DND-41 (cell line): Measurements from ENCODE around the gene P2RY2.
A peak's percentile ranks its signal among the peaks of the same experiment; 100 is the strongest.

Experiments
- ATAC-seq: fragments of 200-7000 bp; cut with Tn5 transposase; 3 replicates; pipeline ENCODE4 v1.9.1; 2021; ENCODE audit warnings: low read depth; ENCODE audit not compliant: insufficient read depth
- DNase-seq: peaks from one replicate; pipeline ENCODE4 v3.0.0-alpha.2; 2020
- H2AFZ ChIP-seq: 2 replicates; pipeline ENCODE4 v1.6.0; 2012; ENCODE audit warnings: low read depth, low read length
- H3K27ac ChIP-seq: 2 replicates; pipeline ENCODE4 v1.5.1; 2012; ENCODE audit warnings: low read length, inconsistent platforms
- H3K27me3 ChIP-seq: fragments of 200-600 bp; sonication (generic); 2 replicates; pipeline ENCODE4 v1.6.0; 2012; ENCODE audit warnings: low read length, mild to moderate bottlenecking, inconsistent platforms; ENCODE audit not compliant: insufficient read depth, poor library complexity
- H3K36me3 ChIP-seq: 2 replicates; pipeline ENCODE4 v1.5.1; 2012; ENCODE audit warnings: low read length, inconsistent platforms; ENCODE audit not compliant: insufficient read depth
- H3K4me1 ChIP-seq: 2 replicates; pipeline ENCODE4 v1.5.1; 2012; ENCODE audit warnings: mild to moderate bottlenecking, low read length; ENCODE audit not compliant: insufficient read depth
- H3K4me2 ChIP-seq: 2 replicates; pipeline ENCODE4 v1.6.0; 2012; ENCODE audit warnings: mild to moderate bottlenecking, moderate library complexity, low read length, inconsistent platforms; ENCODE audit not compliant: insufficient read depth
- H3K4me3 ChIP-seq, 2 experiments: fragments of 200-600 bp in 1 of 2; shearing (Covaris generic) in 1 of 2; 2 replicates each; pipeline ENCODE4 v1.5.1; 2012 to 2016; ENCODE audit warnings: inconsistent platforms in 2 of 2, low read length in 2 of 2, mild to moderate bottlenecking in 2 of 2, low read depth in 1 of 2, moderate library complexity in 1 of 2
- H3K79me2 ChIP-seq: 2 replicates; pipeline ENCODE4 v1.6.0; 2012; ENCODE audit warnings: low read length, inconsistent platforms; ENCODE audit not compliant: insufficient read depth
- H3K9ac ChIP-seq: 2 replicates; pipeline ENCODE4 v1.6.0; 2012; ENCODE audit warnings: low read depth, mild to moderate bottlenecking, inconsistent platforms, low read length, moderate library complexity
- H3K9me3 ChIP-seq: 2 replicates; pipeline ENCODE4 v1.5.1; 2012; ENCODE audit warnings: low read length, moderate library complexity, mild to moderate bottlenecking, inconsistent platforms; ENCODE audit not compliant: insufficient read depth, severe bottlenecking
- H4K20me1 ChIP-seq: 2 replicates; pipeline ENCODE4 v1.6.0; 2012; ENCODE audit warnings: low read length; ENCODE audit not compliant: insufficient read depth
- CTCF ChIP-seq: IDR thresholded peaks from 2 replicates; pipeline ENCODE4 v1.5.1; 2012; ENCODE audit warnings: borderline replicate concordance, low read length, moderate library complexity, mild to moderate bottlenecking; ENCODE audit not compliant: poor library complexity, severe bottlenecking; ENCODE audit errors: extremely low read depth
- EZH2 ChIP-seq: IDR thresholded peaks from 3 replicates; pipeline ENCODE4 v1.6.1; 2012; ENCODE audit warnings: borderline replicate concordance, low read depth, mild to moderate bottlenecking, moderate library complexity, low read length, inconsistent platforms; ENCODE audit not compliant: severe bottlenecking

The P2RY2 gene

GRCh38 chr11:73177380-73177777, 40.7 kb upstream of the P2RY2 start:
- ATAC-seq (no peak), DNase-seq (no peak)
- Histone ChIP-seq H3K9me3 (no peaks in the 10 kb centered on the region), H3K36me3 (no peaks in the 10 kb centered on the region), H3K9ac (no peak overlapping the region), H3K27me3 (no peaks in the 10 kb centered on the region), H3K4me1 (no peaks in the 10 kb centered on the region), H3K4me2 (no peak overlapping the region), H3K4me3 (no peak overlapping the region), H2AFZ (no peak overlapping the region), H4K20me1 (no peaks in the 10 kb centered on the region; the same call in 1 of the 2 replicates), H3K79me2 (no peaks in the 10 kb centered on the region), H3K27ac (no peak overlapping the region)
- no peak for TF ChIP-seq CTCF
- no peak for TF ChIP-seq EZH2

- Histone ChIP-seq H2AFZ (no peak overlapping the region), H3K79me2 (no peaks in the 10 kb centered on the region), H3K36me3 (no peaks in the 10 kb centered on the region), H4K20me1 (no peaks in the 10 kb centered on the region; the same call in 1 of the 2 replicates), H3K4me3 (no peak overlapping the region), H3K4me1 (no peaks in the 10 kb centered on the region), H3K4me2 (no peak overlapping the region), H3K27ac (no peak overlapping the region), H3K9me3 (no peaks in the 10 kb centered on the region), H3K27me3 (peaks cover 4% of the 10 kb centered on the region), H3K9ac (no peak overlapping the region)
- peak; percentile 100 for ATAC-seq
- TF ChIP-seq EZH2 (no peak), CTCF (peak; percentile 86)
- peak; percentile 77 for DNase-seq
Measured at GRCh38 chr11:73177778-73178539, 40.1 kb upstream of the P2RY2 start.

- no peak for ATAC-seq
Measured at GRCh38 chr11:73178681-73179080, 39.4 kb upstream of the P2RY2 start.

More at GRCh38 chr11:73178681-73179080, 39.4 kb upstream of the P2RY2 start:
- Histone ChIP-seq H2AFZ (no peak overlapping the region), H3K9me3 (no peaks in the 10 kb centered on the region), H3K27ac (no peak overlapping the region), H4K20me1 (no peaks in the 10 kb centered on the region; the same call in 1 of the 2 replicates), H3K4me2 (no peak overlapping the region), H3K36me3 (no peaks in the 10 kb centered on the region), H3K9ac (no peak overlapping the region), H3K4me1 (no peaks in the 10 kb centered on the region), H3K79me2 (no peaks in the 10 kb centered on the region), H3K27me3 (peaks cover 7% of the 10 kb centered on the region), H3K4me3 (no peak overlapping the region)
- DNase-seq: no peak
- TF ChIP-seq EZH2 (no peak), CTCF (no peak)
